SKM-1 (cell line): ENCODE data around the gene PTGFRN.

Experiments used
- DNase-seq: peaks from one replicate; lab custom pipeline; 2025; ENCODE audit not compliant: unreplicated experiment; lab: John Stamatoyannopoulos, UW

The PTGFRN gene

DNA sequence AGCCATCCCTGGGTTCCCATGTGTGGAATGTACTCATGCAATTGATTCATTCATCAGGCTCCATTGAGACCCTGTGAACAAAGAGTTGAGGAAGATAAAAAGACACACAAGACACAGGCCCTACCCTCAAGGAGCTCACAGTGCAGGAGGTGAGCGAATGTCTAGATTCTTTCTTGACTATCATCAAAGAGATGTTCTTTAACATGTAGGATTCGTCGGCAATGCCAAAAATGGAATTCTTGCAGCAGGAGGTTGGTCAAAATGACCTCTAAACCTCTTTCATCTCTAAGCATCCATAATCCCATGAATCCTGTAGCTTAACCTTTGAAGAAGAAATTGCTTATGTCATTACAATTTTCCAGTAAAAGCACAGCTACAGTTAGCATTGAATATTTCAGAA, 122.5 kb downstream of the PTGFRN start:
- no peak for DNase-seq

DNA sequence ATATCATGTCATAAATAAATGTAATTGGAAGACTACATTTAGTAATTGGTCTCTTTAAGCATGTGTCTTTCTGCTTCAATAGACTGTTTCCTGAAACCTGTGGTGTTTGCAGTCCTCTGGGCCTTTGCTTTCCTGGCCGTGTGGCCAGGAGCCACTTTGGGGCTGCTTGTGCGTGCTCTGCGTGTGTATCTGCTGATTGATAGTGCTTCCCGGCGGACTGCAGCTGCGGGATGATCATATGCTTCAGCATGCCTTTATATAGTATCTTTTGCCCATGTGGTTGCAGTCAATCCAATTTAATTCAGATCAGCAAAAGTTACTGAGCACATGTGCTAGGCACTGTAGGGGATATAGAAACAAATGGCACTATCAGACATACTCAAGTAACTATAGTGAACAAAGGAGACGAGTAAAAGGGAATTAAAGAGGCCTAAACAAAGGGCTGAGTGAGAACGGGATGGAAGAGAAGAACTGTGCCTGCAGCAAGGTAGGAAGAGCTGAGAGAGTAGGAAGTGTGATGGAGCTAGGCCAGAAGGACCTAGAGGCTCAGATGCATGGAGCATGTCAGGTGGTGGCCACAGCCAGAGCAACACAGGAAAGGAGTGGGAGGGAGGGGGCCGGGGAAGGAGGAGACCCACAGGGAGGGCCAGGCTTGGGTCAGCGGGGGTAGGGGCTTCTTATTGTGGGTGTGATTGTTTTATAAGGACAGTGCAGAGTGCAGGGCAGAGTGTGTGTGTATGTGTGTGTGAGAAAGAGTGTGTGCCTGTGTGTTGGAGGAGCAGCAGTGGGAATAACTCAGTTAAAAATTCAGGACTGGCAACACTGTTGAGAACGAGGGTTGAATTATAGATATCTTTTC, 123.2 kb downstream of the PTGFRN start:
- no peak for DNase-seq

- DNase-seq = no peak
Measured at GRCh38 chr1:117033772-117034171, 124.1 kb downstream of the PTGFRN start.

DNA sequence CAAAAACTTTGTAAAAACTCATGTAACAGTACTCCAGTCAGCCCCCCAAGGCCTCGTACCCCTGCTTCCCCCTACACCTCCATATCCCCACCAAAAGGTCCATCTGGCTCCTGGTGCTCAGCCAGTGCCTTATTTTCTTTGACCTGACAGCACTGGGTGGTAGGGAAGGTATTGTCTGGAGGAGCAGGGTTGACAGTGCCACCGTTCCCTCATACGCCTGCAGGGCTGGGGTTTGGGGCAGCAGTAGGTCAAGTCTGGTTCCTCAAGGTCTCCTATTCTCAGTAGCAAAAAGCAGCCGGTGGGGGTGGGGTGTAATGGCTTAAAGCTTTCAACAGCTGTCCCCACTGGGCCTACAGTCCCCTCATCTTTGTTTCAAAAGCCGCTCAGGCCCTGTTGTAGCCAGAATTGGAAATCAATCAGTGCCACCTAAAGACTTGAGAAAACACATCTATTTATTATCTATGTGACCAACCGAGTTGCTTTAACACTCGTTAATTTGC, 125.1 kb downstream of the PTGFRN start:
- DNase-seq = no peak

GRCh38 chr1:117036018-117036461, 126.3 kb downstream of the PTGFRN start:
- DNase-seq = no peak

- no peak for DNase-seq
Measured at GRCh38 chr1:117037802-117038201, 128.1 kb downstream of the PTGFRN start.

- no peak for DNase-seq
Measured at GRCh38 chr1:117038236-117038635, 128.5 kb downstream of the PTGFRN start.
